Ishikawa (cell line): ENCODE data around the gene HOXD12.

ENCODE experiments used
- CEBPB ChIP-seq: IDR thresholded peaks from 2 replicates; pipeline ENCODE4 v1.6.1; 2012
- CREB1 ChIP-seq: IDR thresholded peaks from 2 replicates; pipeline ENCODE4 v1.6.1; 2012; ENCODE audit warnings: low read depth
- EP300 ChIP-seq: IDR thresholded peaks from 2 replicates; pipeline ENCODE4 v1.6.1; 2012; ENCODE audit warnings: borderline replicate concordance
- FOXM1 ChIP-seq: IDR thresholded peaks from 2 replicates; pipeline ENCODE4 v1.6.1; 2012; ENCODE audit warnings: low read depth, borderline replicate concordance
- RAD21 ChIP-seq: IDR thresholded peaks from 2 replicates; pipeline ENCODE4 v1.6.1; 2012; ENCODE audit warnings: low read depth
- YY1 ChIP-seq: IDR thresholded peaks from 2 replicates; pipeline ENCODE4 v1.6.1; 2012; ENCODE audit warnings: low read depth
- TF ChIP-seq, protein P1 (sequence below): IDR thresholded peaks from 2 replicates; pipeline ENCODE4 v1.6.1; 2012

DNA sequence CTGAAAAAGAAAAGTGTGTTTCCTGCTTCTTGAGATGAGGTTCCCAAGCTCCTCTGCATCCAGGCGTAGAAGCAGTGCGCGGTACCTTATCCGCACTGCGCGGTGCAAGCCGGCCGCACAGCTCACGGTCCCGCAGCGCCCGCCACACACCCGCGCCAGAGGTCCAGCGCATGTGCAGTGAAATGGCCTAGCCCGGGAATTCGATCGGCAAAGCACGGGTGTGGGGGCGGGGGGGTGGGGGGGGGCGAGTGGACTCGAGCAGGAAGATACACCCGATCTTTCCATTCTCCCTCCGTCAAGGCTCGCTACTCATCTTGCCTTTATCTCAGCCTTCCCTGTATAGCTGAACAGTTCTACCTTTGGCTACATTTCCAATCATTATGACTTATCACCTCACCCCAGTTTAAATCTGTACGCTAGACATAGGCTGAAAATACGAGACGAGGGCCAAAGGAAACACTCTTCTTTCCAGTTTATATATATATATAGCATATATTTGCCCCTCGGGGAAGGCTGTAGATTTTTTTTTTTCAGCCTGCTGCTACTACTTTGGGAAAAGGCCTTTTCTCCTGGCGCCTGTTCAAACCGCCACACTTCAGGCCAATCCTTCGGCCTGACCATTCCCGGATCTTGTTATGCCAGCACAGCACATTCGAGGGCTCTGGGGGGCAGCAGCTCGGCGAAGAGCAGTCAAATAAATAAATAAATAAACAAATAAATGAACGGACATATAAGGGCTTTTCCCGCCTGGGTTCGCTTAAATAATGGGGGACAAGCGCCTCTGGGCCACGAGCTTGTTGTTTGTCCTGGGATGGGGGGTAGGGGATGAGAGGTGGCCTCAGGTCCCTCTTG lies 40.3 kb downstream of the HOXD12 start:
- TF ChIP-seq FOXM1 (no peak), CREB1 (no peak), YY1 (no peak), EP300 (no peak), CEBPB (no peak), RAD21 (no peak)
- TF ChIP-seq, protein P1, sequence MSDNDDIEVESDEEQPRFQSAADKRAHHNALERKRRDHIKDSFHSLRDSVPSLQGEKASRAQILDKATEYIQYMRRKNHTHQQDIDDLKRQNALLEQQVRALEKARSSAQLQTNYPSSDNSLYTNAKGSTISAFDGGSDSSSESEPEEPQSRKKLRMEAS: no peak
